HT1080 (cell line): Measurements from ENCODE around the gene TMEM132C. TPM values are rescaled to one million over a fixed set of nuclear protein-coding genes. Genes with fewer than 3 reads are reported as not detected.

Experiments used
- DNase-seq: peaks from one replicate; pipeline ENCODE4 v3.0.0-alpha.2; 2015; ENCODE audit warnings: low read depth
- total RNA-seq: library from RNA; depleted of rRNA; stranded (reverse); fragments of >200 nt; shearing (Covaris generic); gene quantifications from 2 replicates; pipeline ENCODE4 v1.2.3, GENCODE V29; 2014

TMEM132C gene
- total RNA-seq, 1 experiment from 2014 or later = not detected

DNA sequence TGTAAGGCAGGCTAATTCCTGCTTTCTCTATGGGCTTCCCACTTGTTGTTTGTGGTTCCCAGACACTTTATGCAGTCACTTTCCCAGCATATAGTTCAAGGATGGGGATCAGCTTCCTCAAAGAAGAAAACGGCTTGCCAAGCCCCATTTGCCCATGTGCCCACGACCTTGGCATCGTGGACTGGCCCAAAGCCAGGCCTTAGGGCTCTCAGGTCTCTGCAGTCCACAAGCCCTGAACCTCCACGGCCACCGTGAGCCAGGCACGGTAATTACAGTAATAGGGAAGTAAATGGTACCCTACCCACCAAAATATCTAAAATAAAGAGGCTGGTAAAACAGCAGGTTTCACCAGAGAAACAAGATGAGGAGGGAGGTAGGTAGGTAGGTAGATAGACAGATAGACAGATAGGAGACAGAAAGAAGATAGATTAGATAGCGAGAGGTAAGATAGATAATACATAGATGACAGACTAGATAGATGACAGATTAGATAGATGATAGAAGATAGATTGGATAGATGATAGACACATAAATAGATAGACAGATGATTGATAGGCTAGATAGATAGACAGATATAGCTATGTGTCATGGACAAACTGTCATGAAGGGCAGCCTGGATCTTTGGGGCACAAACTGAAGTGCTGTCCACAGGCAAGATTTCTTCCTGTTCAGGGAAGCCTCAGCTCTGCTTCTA, 393.7 kb downstream of the TMEM132C start:
- no peak for DNase-seq

DNA sequence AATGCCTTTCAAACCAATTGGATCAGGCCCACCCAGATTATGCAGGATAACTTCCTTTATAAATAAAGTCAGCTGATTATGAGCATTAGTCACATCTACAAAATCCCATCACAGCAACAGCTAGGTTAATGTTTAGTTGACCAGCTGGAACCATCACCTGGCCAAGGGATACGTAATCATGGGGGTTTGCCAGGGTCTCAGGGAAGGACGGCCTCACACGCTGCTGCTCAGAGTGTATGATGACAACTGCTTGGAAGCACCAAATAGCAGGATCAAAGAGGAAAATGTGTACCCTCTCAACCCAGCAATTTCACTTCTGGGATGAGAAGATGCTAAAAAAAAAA, 394.2 kb downstream of the TMEM132C start:
- no peak for DNase-seq

DNA sequence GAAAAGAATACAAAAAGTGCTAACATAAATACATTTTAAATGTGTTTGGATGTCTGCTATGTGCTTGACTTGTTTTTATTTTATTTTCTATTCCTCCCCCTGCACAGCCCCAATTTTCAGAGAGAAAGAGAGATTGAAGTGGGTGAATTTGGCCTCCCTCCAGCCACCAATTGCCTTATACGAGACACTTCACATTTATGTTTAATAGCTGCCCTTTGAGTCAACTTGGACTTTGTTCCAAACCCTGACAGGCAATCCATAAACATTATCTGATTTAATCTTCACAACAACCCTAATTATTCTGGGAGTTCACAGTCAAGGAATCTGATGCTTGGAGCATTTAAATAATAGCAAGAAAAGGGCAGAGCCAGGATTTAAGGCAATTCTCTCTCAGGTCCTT, 395.1 kb downstream of the TMEM132C start:
- DNase-seq = no peak

DNA sequence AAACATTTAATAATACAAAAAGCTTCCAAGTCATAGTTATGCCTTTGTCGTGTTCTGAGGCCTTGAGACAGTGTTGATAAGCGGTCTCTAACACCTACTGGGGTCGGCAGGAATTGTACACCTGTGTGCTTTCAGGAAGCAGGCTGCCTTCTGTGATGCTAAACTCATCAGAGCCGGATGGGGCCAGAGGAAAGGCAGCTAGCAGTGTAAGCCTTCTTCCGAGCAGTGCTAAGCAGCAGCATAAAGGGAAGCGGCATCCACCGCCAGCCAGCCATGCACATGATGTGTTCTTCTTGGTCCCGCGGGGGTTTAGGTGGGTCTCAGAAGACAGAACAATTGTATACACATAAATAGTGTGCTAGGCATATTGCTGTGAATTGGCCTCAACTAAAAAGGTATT, 397.5 kb downstream of the TMEM132C start:
- no peak for DNase-seq

DNA sequence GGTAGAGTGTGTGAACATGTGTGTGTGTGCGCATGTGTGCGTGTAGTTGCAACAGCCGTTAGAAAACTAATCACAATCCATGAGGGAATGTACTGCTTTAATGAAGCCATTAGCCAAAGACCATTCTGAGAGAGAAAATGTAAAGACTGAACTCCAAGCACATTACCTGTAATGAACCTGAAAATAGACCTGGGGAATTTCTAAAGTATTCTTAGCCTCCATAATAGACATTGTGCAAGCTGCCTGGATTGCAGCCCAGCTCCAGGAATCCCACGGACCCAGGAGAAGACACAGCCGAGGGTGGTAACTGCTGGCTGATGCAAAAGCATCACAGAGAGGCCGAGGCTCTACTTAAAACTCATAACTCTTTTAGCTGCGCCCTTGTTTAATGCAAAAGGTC, 400.2 kb downstream of the TMEM132C start:
- no peak for DNase-seq

DNA sequence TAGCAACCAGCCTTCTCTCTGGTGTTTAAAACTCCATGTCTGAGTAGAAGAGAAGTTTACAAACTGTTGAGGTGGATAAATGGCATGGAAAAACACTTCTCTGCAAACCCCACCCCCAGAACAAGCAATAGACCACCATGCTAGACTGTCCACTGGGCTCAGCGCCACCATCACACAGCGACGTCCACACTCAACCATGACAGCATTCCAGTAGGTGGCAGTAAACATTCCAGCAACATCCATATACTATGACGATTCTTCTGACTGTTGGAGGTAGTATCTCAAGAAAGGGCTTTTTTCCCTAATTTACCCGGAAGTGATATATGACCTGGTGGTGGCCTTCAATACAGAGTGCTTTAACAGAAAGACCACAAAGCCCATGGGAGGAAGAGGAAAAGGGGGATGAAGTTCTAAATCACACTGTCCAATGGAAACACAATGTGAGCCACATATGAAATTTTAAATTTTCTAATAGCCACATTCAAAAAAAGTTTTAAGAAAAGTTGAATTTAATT, 404.6 kb downstream of the TMEM132C start:
- peak; percentile 14 for DNase-seq

DNA sequence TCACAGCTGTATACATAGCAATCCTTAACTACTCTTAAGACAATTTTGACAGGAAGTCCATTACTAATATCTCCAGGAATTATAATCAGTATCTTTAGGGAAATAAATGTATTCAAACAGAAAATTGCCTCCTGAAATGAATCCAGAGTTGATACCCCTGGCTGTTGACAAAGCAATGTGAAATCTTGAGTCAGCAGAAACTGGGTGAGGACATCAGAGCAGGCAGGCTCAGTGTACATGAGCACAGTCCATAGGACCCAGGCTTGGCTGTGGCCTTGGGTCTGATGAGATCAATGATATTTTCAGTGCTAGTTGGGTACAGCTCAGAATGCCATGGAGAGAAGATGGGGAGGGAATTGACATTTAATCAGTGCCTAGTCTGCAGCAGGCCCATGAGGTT, 405.5 kb downstream of the TMEM132C start:
- DNase-seq = no peak

DNA sequence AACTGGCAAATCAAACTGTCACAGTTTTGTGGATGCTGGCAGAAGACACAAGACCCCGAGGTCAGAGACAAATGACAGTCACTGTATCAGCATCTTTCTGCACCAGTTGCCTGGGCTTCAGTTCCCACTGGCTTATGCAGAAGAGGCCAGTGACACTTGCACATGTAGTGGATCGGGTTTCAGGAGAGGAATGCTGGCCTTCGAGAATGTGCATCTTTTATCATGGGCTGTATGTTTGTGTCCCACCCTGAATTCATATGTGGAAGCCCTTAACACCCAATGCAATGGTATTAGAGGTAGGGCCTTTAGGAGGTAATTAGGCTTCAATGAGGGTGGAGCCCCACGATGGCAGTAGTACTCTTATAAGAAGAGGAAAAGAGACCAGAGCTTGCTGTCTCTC, 405.9 kb downstream of the TMEM132C start:
- DNase-seq = no peak

DNA sequence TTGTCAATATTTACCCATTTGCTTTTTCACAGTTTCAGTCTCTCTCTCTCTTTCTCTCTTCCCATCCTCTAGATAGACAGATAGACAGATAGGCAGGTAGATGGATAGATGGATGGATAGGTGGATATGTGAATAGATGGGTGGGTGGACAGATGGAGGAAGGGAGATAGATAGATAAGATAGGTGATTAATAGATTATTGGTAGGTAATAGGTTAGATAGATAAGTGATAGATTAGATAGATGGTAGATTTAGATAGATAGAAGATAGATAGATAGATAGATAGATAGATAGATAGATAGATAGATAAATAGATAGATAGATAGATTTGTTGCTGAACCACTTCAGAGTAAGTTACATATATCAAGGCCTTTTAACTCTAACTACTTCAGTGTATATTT, 408.6 kb downstream of the TMEM132C start:
- no peak for DNase-seq

DNA sequence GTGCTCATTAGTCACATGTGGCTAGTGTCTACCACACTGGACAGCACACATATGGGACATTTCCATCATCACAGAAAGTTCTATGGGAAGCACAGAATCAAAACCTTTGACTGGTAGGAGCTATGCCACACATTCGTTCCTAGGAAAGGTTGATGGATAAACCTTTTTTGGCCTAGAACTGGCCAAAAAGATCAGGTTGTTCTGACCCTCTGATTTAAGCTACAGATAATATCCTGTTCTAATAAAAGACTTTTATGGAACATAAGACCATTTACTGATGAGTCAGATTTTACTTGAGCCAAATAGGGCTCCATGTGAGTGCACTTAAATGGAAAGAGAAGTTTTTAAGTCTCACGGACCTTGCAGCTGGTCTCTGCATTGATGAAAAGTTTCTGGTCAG, 413.6 kb downstream of the TMEM132C start:
- no peak for DNase-seq

DNA sequence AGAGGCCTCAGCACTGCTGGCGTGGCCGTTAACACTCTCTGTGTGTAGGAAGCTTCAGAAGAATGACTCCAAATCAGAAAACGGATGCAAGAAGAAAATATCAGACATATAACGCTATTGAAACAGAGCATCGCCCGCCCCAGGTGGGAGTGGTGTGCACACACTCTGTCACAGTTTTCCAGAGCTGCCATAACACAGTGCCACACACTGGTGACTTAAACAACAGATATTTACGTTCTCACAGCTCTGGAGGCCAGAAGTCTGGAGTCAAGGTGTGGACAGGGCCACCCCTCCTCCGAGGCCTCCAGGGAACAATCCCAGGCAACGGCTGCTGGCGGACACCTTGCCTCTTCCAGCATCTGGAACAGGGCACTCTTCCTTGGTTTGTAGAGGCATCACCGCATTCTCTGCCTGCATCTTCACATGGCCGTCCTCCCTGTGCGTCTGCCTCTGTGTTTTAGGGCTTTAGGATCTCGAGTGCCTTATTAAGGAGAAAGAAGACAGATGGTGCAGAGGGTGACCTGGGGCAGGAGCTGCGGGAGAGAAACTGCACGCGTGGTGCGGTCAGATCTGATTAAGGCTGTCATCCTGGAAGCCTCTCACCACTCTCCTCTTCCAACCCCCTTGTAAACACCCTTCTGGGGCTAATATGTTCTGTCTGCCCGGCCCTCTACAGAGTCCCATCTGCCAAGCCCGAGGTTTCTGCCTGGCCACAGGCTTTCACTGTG, 415.7 kb downstream of the TMEM132C start:
- DNase-seq = no peak

DNA sequence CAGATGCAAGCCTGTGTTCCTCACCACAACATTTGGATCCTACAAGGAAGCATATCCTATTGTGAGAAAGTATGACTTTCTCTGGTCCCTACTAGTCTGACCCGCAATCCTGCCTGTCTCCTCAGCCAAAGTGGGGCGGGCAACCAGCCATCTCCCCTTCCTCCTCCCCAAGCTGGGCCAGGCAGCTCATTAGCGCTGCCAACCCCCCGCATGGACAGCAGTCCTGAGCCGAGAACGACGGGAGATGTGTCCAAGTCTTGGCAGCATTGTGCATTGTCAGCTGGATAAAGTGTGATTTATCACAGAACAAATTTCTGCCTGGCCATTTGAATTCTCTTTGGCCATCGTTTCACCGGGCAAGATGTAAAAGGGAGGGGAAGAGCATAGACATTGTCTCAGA, 417.4 kb downstream of the TMEM132C start:
- DNase-seq = no peak

DNA sequence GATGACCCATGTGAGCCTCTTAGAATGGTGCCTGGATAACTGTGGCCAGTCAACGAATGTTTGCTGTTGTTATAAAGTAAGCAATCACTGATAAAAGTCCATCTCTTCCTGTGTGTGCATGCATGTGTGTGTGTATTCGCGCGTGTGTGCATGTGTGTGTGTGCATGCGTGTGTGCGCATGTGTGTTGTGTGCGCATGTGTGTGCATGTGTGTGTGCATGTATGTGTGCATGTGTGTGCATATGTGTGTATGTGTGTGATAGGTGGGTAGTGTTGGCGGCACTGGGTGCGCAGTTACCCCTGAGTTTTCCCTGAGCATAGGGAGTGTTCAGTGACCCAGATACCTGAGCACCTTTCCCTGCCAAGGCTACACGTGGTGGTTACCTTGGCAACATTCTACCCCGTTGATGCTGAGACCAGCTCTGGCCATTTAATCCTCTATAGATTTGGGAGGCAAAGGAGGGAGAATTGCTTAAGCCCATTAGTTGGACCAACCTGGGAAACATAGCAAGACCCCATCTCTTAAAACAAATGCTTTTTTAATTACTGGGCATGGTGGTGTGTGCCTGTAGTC, 419.0 kb downstream of the TMEM132C start:
- no peak for DNase-seq

DNA sequence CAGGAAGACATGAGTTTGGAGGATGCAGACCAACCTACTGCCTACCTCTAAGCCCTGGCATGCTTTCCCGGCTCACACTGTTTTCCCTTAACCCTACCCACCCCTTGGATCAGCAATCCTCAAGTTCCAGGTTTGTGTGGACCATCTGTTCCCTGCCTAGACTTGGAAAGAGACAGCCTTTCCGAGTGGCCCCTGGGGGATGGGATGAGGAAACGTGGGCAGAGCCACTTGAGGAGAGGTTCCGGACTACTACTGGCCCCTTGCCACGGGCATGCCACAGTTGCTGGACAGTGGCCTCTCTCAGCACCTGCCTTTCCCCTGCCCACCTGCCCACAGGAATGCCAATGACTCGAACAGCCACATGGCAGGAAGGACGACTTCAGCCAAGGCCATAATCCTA, 420.9 kb downstream of the TMEM132C start:
- no peak for DNase-seq

DNA sequence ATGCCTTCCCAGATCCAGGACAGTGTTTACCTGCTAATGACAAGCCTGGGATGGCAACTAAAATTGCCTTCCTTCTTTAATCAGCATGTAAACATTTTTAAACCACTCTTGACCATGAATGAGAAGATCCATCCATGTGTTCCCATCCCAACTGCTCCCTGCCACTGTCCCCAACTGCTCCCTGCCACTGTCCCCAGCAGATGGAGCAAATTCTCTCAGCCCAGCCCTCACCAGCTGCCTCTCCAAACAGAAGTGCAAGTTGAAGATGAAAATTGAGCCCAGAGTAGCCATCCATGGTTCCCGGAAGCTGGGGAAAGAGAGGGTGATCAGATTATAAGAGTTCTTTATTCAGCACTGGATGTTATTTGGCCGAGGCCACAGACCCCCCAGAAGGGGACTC, 423.7 kb downstream of the TMEM132C start:
- DNase-seq = no peak

DNA sequence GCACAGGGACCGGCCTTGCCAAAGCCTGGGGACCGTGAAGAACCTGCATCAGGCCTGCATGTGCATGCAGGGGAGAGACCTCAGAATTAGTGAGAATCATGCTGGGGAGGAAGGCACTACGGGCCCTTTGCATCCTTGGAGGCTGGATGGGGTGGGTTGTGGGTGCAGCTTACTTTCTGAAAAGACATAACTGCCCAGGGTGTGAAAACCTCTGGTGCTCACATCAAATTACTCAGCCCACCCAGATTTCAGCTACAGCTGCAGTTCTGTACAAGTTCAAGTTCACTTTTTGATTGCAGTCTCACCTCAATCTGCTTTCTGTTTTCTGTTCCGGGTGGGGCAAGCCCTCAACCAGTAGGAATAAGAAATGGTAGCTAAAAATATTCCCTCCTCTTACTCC, 426.1 kb downstream of the TMEM132C start:
- DNase-seq = no peak

DNA sequence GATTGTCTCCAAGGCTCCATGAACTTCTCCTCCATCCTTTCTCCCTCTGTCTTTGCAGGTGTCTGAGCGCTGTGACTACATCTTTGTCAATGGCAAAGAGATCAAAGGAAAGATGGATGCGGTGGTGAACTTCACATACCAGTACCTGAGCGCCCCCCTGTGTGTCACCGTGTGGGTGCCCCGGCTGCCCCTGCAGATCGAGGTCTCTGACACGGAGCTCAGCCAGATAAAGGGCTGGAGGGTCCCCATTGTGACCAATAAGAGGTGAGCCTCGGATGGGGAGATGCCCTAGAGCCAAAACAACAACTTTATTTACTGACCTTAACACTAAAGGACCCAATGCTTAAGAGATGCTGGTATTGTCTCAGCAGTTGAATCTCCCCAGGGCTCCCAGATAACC, 426.8 kb downstream of the TMEM132C start:
- no peak for DNase-seq

DNA sequence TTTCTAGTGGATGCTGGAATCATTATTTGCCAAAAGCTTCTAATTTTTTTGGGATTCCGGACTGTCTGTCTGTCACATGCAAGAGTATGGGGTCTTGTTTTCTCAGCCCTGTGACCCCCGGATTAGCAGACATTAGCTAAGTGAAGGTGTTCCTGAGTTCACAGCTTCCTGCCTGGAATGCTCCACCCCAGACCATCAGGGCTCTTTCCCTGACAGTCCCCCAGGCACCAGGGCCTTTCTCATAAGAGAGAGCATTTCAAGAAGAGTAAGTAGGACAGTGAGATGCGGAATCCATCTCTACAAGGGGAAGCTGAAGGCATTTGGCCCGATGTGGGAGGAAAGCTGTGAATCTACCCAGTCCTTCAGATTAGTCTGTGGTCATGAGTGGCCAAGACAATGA, 427.5 kb downstream of the TMEM132C start:
- no peak for DNase-seq

DNA sequence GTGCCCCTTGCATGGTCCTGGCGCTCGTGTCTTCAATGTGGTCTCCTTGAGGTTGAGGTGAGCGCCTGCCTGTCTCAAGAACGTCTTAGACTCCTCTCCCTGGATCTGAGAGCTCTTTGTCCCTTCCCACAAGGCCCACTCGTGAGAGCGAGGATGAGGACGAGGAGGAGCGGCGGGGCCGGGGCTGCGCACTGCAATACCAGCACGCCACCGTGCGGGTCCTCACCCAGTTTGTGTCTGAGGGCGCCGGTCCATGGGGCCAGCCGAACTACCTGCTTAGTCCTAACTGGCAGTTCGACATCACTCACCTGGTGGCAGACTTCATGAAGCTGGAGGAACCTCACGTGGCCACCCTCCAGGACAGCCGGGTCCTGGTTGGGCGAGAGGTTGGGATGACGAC, 428.7 kb downstream of the TMEM132C start:
- DNase-seq = no peak

DNA sequence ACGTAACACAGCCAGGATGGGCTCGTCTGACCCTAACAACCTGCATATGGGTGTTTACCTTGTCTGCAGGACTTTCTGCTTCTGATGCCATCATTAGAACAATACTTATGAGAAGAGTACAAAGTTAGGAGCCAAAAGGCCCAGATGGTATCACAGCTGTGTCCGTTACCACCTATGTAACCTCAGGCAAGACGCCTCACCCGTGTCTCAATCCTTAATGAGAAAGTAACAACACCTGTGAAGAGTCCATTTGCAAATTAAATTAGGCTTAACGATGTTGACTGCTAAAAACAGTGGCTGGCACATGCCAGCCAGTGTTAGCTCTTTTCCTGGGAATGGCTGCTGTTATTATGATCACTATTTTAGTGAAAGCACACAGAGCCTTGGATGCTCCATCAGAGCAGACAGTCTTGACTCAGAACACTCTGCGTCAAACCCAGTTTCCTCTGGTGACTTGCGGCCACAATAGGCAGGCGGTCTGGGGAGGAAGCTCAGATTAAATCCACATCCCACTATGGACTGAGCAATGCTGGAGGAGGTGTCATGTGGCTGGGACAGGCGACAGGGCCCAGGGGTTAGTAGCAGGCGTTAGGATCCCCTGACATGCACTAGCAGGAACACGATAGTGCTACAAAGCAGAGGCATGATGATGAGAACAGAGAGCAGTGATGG, 431.5 kb downstream of the TMEM132C start:
- no peak for DNase-seq

DNA sequence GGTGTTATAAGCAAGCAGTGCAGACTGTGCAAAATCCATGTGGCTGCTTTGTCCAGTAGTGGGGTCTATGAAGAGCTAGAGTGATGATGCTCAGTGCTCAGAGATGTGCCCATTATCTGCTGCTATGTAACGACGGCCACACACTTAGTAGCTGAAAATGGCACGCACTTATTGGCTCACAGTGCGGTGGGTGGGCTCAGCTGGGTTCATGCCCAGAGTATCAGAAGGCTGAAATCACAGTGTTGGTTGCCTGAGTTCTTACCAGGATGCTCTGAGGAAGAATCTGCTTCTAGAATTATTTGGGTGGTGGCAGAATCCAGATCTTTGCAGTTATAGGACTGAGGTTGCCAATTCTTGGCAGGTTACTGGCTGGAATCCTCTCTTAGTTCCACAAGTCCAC, 432.1 kb downstream of the TMEM132C start:
- no peak for DNase-seq

DNA sequence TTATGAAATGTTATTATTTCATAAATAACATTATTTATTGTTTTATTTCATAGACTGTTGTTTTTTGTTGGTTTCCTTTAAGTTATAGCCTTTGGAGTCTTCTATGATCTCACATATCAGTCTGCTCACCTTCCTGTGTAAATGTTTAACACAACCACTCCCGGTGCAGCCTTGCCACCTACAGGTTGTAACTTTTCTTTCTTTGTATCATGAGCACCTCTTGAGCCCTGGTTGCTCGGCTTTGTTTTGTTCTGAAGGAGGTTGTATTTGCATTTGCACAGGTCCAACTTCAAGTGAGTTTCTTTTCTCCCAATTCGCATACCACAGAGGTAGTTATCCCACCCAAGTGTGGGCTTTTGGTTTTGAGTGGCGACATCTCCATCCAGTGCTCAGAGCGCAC, 435.4 kb downstream of the TMEM132C start:
- DNase-seq = no peak
